WTC11 (cell line): ENCODE data around the gene GPR37L1. TPM values are rescaled to one million over a fixed set of nuclear protein-coding genes. Genes with fewer than 3 reads are reported as not detected.
A peak's percentile ranks its signal among the peaks of the same experiment; 100 is the strongest.

Experiments
- ATAC-seq: fragments of 200-7000 bp; cut with Tn5 transposase; 2 replicates; pipeline ENCODE4 v1.10.0; 2021; ENCODE audit warnings: mild to moderate bottlenecking, moderate library complexity
- CTCF ChIA-PET: fragments of 300-600 bp; sonication (Branson Sonifier 250); formaldehyde crosslinking; loops from one replicate; lab custom pipeline; 2021; ENCODE audit warnings: antibody characterized with exemption; lab: Charles Lee
- POLR2A ChIA-PET: fragments of 350-600 bp; sonication (Branson Sonifier 250); formaldehyde crosslinking; loops from one replicate; lab custom pipeline; 2021; ENCODE audit warnings: antibody characterized with exemption; lab: Charles Lee
- DNase-seq: peaks from one replicate; pipeline ENCODE4 v3.0.0; 2021; ENCODE audit warnings: low spot score
- H3K27ac Mint-ChIP-seq: 2 replicates; pipeline ENCODE4 v1.8.0; 2021; ENCODE audit warnings: mixed read lengths
- H3K27me3 Mint-ChIP-seq: 2 replicates; pipeline ENCODE4 v1.8.0; 2021; ENCODE audit warnings: low read depth, mild to moderate bottlenecking, moderate library complexity, mixed read lengths
- H3K36me3 Mint-ChIP-seq: 2 replicates; pipeline ENCODE4 v1.8.0; 2021; ENCODE audit warnings: mixed read lengths
- H3K4me1 Mint-ChIP-seq: 2 replicates; pipeline ENCODE4 v1.8.0; 2022; ENCODE audit warnings: mixed read lengths
- H3K4me3 Mint-ChIP-seq: 2 replicates; pipeline ENCODE4 v1.8.0; 2021; ENCODE audit warnings: mild to moderate bottlenecking, moderate library complexity, mixed read lengths
- H3K9me3 Mint-ChIP-seq: 2 replicates; pipeline ENCODE4 v1.8.0; 2021; ENCODE audit warnings: mixed read lengths
- ATF3 ChIP-seq: sonication (generic); formaldehyde crosslinking; conservative IDR thresholded peaks from 2 replicates; pipeline ENCODE4 v1.8.1; 2022; ENCODE audit warnings: mild to moderate bottlenecking, missing genetic modification reagents
- FOXK1 ChIP-seq: sonication (generic); formaldehyde crosslinking; IDR thresholded peaks from 2 replicates; pipeline ENCODE4 v1.8.0; 2022; ENCODE audit warnings: mild to moderate bottlenecking, moderate library complexity, missing genetic modification reagents
- FOXP1 ChIP-seq: sonication (generic); formaldehyde crosslinking; IDR thresholded peaks from 2 replicates; pipeline ENCODE4 v1.8.0; 2022; ENCODE audit warnings: missing genetic modification reagents, mild to moderate bottlenecking, moderate library complexity, borderline replicate concordance
- HMGA2 ChIP-seq: fragments of 250-450 bp; sonication (Bioruptor Pico); IDR thresholded peaks from 2 replicates; pipeline ENCODE4 v1.4.0; 2021; ENCODE audit warnings: mild to moderate bottlenecking, moderate library complexity
- HMGXB4 ChIP-seq: sonication (generic); formaldehyde crosslinking; IDR thresholded peaks from 2 replicates; pipeline ENCODE4 v1.8.1; 2023; ENCODE audit warnings: mild to moderate bottlenecking, moderate library complexity, missing genetic modification reagents
- MYBL2 ChIP-seq: sonication (generic); formaldehyde crosslinking; IDR thresholded peaks from 2 replicates; pipeline ENCODE4 v1.8.1; 2023; ENCODE audit warnings: mild to moderate bottlenecking, moderate library complexity, missing genetic modification reagents
- NFE2L1 ChIP-seq: sonication (generic); formaldehyde crosslinking; IDR thresholded peaks from 2 replicates; pipeline ENCODE4 v1.8.1; 2023; ENCODE audit warnings: missing genetic modification reagents
- NFYB ChIP-seq: sonication (generic); formaldehyde crosslinking; conservative IDR thresholded peaks from 2 replicates; pipeline ENCODE4 v1.8.0; 2022; ENCODE audit warnings: low read depth, missing genetic modification reagents
- TP53 ChIP-seq: sonication (generic); formaldehyde crosslinking; IDR thresholded peaks from 2 replicates; pipeline ENCODE4 v1.8.1; 2023; ENCODE audit warnings: mild to moderate bottlenecking, missing genetic modification reagents
- ZNF396 ChIP-seq: fragments of 250-450 bp; sonication (Bioruptor Pico); IDR thresholded peaks from 2 replicates; pipeline ENCODE4 v1.8.0; 2021; ENCODE audit warnings: mild to moderate bottlenecking, moderate library complexity, borderline replicate concordance
- ZNF416 ChIP-seq: fragments of 250-450 bp; sonication (Bioruptor Pico); IDR thresholded peaks from 2 replicates; pipeline ENCODE4 v1.9.0; 2021; ENCODE audit warnings: mild to moderate bottlenecking, inconsistent platforms
- ZNF671 ChIP-seq: fragments of 250-450 bp; sonication (Bioruptor Pico); IDR thresholded peaks from 2 replicates; pipeline ENCODE4 v1.8.0; 2021; ENCODE audit warnings: mild to moderate bottlenecking
- total RNA-seq: library from RNA; stranded (reverse); gene quantifications from 3 replicates; pipeline ENCODE4 v1.2.3, GENCODE V29; 2021
- TF ChIP-seq, protein P1 (sequence below): sonication (generic); formaldehyde crosslinking; IDR thresholded peaks from 2 replicates; pipeline ENCODE4 v1.8.1; 2023; ENCODE audit warnings: mild to moderate bottlenecking, missing genetic modification reagents, borderline replicate concordance
- TF ChIP-seq, protein P2 (sequence below): fragments of 250-450 bp; sonication (Bioruptor Pico); IDR thresholded peaks from 2 replicates; pipeline ENCODE4 v2.1.2; 2022; ENCODE audit warnings: mild to moderate bottlenecking, moderate library complexity
- TF ChIP-seq, protein P3 (sequence below): sonication (generic); formaldehyde crosslinking; IDR thresholded peaks from 2 replicates; pipeline ENCODE4 v1.8.0; 2022; ENCODE audit warnings: mild to moderate bottlenecking, missing genetic modification reagents
- TF ChIP-seq, protein P4 (sequence below): fragments of 200-600 bp; IDR thresholded peaks from 2 replicates; pipeline ENCODE4 v1.8.0; 2022; ENCODE audit warnings: antibody characterized with exemption
- TF ChIP-seq, protein P5 (sequence below): sonication (generic); formaldehyde crosslinking; IDR thresholded peaks from 2 replicates; pipeline ENCODE4 v1.8.1; 2023; ENCODE audit warnings: mild to moderate bottlenecking, missing genetic modification reagents, moderate library complexity
- TF ChIP-seq, protein P6 (sequence below): sonication (generic); formaldehyde crosslinking; IDR thresholded peaks from 2 replicates; pipeline ENCODE4 v1.8.1; 2023; ENCODE audit warnings: mild to moderate bottlenecking, missing genetic modification reagents, moderate library complexity

Gene GPR37L1
- total RNA-seq, 1 experiment from 2014 or later, result 0.07 TPM

GRCh38 chr1:202085682-202086373, 36.9 kb upstream of the GPR37L1 start:
- POLR2A ChIA-PET, result interaction anchor here (1.0 to 3.8 kb wide), 4 partner anchors 20 to 75 kb away, joined by 3 to 14 read pairs (median 5); partner anchors contain the start of gene ELF3
- TF ChIP-seq, protein P1, sequence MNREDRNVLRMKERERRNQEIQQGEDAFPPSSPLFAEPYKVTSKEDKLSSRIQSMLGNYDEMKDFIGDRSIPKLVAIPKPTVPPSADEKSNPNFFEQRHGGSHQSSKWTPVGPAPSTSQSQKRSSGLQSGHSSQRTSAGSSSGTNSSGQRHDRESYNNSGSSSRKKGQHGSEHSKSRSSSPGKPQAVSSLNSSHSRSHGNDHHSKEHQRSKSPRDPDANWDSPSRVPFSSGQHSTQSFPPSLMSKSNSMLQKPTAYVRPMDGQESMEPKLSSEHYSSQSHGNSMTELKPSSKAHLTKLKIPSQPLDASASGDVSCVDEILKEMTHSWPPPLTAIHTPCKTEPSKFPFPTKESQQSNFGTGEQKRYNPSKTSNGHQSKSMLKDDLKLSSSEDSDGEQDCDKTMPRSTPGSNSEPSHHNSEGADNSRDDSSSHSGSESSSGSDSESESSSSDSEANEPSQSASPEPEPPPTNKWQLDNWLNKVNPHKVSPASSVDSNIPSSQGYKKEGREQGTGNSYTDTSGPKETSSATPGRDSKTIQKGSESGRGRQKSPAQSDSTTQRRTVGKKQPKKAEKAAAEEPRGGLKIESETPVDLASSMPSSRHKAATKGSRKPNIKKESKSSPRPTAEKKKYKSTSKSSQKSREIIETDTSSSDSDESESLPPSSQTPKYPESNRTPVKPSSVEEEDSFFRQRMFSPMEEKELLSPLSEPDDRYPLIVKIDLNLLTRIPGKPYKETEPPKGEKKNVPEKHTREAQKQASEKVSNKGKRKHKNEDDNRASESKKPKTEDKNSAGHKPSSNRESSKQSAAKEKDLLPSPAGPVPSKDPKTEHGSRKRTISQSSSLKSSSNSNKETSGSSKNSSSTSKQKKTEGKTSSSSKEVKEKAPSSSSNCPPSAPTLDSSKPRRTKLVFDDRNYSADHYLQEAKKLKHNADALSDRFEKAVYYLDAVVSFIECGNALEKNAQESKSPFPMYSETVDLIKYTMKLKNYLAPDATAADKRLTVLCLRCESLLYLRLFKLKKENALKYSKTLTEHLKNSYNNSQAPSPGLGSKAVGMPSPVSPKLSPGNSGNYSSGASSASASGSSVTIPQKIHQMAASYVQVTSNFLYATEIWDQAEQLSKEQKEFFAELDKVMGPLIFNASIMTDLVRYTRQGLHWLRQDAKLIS (CRISPR knock-in tag), result no peak
- no peak for TF ChIP-seq FOXP1 (CRISPR knock-in tag)
- peak; percentile 53 for TF ChIP-seq NFYB
- no peak for TF ChIP-seq TP53

GRCh38 chr1:202086579-202087350, 36.0 kb upstream of the GPR37L1 start:
- Mint-ChIP-seq H3K36me3 (no peaks in the 10 kb centered on the region), H3K27me3 (no peaks in the 10 kb centered on the region), H3K27ac (peak overlapping the region; percentile 96), H3K4me1 (peaks cover 53% of the 10 kb centered on the region), H3K9me3 (no peaks in the 10 kb centered on the region), H3K4me3 (peak overlapping the region; percentile 40)
- ChIA-PET POLR2A (interaction anchor here (0.5 to 3.8 kb wide), 4 partner anchors 19 to 79 kb away, joined by 3 to 14 read pairs (median 4); partner anchors contain the start of gene ELF3), CTCF (interaction anchor here (1.0 to 1.7 kb wide), 5 partner anchors 19 to 191 kb away, joined by 3 to 5 read pairs (median 3); partner anchors contain the start of gene ELF3)
- DNase-seq (peak; percentile 52), ATAC-seq (peak; percentile 29)
- TF ChIP-seq, protein P2, sequence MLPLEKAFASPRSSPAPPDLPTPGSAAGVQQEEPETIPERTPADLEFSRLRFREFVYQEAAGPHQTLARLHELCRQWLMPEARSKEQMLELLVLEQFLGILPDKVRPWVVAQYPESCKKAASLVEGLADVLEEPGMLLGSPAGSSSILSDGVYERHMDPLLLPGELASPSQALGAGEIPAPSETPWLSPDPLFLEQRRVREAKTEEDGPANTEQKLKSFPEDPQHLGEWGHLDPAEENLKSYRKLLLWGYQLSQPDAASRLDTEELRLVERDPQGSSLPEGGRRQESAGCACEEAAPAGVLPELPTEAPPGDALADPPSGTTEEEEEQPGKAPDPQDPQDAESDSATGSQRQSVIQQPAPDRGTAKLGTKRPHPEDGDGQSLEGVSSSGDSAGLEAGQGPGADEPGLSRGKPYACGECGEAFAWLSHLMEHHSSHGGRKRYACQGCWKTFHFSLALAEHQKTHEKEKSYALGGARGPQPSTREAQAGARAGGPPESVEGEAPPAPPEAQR, result no peak
- TF ChIP-seq, protein P3, sequence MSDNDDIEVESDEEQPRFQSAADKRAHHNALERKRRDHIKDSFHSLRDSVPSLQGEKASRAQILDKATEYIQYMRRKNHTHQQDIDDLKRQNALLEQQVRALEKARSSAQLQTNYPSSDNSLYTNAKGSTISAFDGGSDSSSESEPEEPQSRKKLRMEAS (CRISPR knock-in tag), result peak; percentile 49; the same call in 1 of the 2 replicates
- TF ChIP-seq ZNF671 (CRISPR knock-in tag), result no peak
- TF ChIP-seq ZNF396 (CRISPR knock-in tag), result no peak
- no peak for TF ChIP-seq ATF3 (CRISPR knock-in tag)
- TF ChIP-seq MYBL2 (CRISPR knock-in tag), result no peak
- no peak for TF ChIP-seq HMGA2 (CRISPR knock-in tag)

More at GRCh38 chr1:202085682-202086373, 36.9 kb upstream of the GPR37L1 start:
- peak; percentile 39 for DNase-seq
- peaks cover 50% of the 10 kb centered on the region for H3K4me1 Mint-ChIP-seq
- H3K36me3 Mint-ChIP-seq, result no peaks in the 10 kb centered on the region
- peak overlapping the region; percentile 40 for H3K4me3 Mint-ChIP-seq
- CTCF ChIA-PET, result interaction anchor here (1.2 to 2.0 kb wide), 6 partner anchors 20 to 86 kb away, joined by 3 to 5 read pairs (median 4); partner anchors contain the start of gene ELF3
- H3K27me3 Mint-ChIP-seq, result no peaks in the 10 kb centered on the region
- no peaks in the 10 kb centered on the region for H3K9me3 Mint-ChIP-seq
- H3K27ac Mint-ChIP-seq, result peak overlapping the region; percentile 96
- ATAC-seq, result peak; percentile 34

GRCh38 chr1:202088206-202088605, 34.5 kb upstream of the GPR37L1 start:
- DNase-seq, result no peak
- peak overlapping the region; percentile 26 for H3K27ac Mint-ChIP-seq
- ATAC-seq, result no peak
- no peak overlapping the region for H3K4me3 Mint-ChIP-seq
- H3K27me3 Mint-ChIP-seq, result no peaks in the 10 kb centered on the region
- POLR2A ChIA-PET, result interaction anchor here (3.8 kb wide), 1 partner anchor 78 kb away, joined by 14 read pairs; the partner anchor contains the start of gene ELF3
- CTCF ChIA-PET, result no interaction called here
- H3K36me3 Mint-ChIP-seq, result no peaks in the 10 kb centered on the region
- peaks cover 43% of the 10 kb centered on the region for H3K4me1 Mint-ChIP-seq
- H3K9me3 Mint-ChIP-seq, result no peaks in the 10 kb centered on the region
- TF ChIP-seq, protein P4, sequence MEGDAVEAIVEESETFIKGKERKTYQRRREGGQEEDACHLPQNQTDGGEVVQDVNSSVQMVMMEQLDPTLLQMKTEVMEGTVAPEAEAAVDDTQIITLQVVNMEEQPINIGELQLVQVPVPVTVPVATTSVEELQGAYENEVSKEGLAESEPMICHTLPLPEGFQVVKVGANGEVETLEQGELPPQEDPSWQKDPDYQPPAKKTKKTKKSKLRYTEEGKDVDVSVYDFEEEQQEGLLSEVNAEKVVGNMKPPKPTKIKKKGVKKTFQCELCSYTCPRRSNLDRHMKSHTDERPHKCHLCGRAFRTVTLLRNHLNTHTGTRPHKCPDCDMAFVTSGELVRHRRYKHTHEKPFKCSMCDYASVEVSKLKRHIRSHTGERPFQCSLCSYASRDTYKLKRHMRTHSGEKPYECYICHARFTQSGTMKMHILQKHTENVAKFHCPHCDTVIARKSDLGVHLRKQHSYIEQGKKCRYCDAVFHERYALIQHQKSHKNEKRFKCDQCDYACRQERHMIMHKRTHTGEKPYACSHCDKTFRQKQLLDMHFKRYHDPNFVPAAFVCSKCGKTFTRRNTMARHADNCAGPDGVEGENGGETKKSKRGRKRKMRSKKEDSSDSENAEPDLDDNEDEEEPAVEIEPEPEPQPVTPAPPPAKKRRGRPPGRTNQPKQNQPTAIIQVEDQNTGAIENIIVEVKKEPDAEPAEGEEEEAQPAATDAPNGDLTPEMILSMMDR, result no peak
- TF ChIP-seq, protein P5, sequence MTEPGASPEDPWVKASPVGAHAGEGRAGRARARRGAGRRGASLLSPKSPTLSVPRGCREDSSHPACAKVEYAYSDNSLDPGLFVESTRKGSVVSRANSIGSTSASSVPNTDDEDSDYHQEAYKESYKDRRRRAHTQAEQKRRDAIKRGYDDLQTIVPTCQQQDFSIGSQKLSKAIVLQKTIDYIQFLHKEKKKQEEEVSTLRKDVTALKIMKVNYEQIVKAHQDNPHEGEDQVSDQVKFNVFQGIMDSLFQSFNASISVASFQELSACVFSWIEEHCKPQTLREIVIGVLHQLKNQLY (CRISPR knock-in tag), result no peak
- no peak for TF ChIP-seq FOXK1 (CRISPR knock-in tag)
- TF ChIP-seq NFE2L1, result no peak
- no peak for TF ChIP-seq HMGXB4 (CRISPR knock-in tag)
- TF ChIP-seq, protein P6, sequence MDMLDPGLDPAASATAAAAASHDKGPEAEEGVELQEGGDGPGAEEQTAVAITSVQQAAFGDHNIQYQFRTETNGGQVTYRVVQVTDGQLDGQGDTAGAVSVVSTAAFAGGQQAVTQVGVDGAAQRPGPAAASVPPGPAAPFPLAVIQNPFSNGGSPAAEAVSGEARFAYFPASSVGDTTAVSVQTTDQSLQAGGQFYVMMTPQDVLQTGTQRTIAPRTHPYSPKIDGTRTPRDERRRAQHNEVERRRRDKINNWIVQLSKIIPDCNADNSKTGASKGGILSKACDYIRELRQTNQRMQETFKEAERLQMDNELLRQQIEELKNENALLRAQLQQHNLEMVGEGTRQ (CRISPR knock-in tag), result no peak
- TF ChIP-seq ZNF416, result no peak
